HL-60 (cell line): ENCODE measurements around the gene AVPR2.
A peak's percentile ranks its signal among the peaks of the same experiment; 100 is the strongest.

ENCODE experiments used
- DNase-seq, 2 experiments: peaks; one replicate each; pipeline ENCODE4 v3.0.0-alpha.2; 2010 to 2020; ENCODE audit warnings: low read depth in 1 of 2, low spot score in 1 of 2
- H3K27ac ChIP-seq: fragments of 250-450 bp; sonication (Bioruptor Pico); replicated peaks from 2 replicates; pipeline ENCODE4 v1.5.1; 2020; ENCODE audit warnings: mild to moderate bottlenecking, moderate library complexity
- H3K27me3 ChIP-seq: fragments of 250-450 bp; sonication (Bioruptor Pico); 2 replicates; pipeline ENCODE4 v1.5.1; 2021; ENCODE audit warnings: mild to moderate bottlenecking, moderate library complexity; ENCODE audit not compliant: insufficient read depth, poor library complexity, severe bottlenecking
- H3K4me3 ChIP-seq: replicated peaks from 2 replicates; pipeline ENCODE4 v1.5.1; 2011; ENCODE audit warnings: mild to moderate bottlenecking, control low read depth, low read length; ENCODE audit not compliant: insufficient read depth
- CTCF ChIP-seq: IDR thresholded peaks from one replicate; pipeline ENCODE4 v1.5.1; 2011; ENCODE audit warnings: low read length, control low read depth, inconsistent platforms; ENCODE audit not compliant: insufficient read depth
- GABPA ChIP-seq: IDR thresholded peaks from 2 replicates; pipeline ENCODE4 v1.6.1; 2012; ENCODE audit warnings: low read depth
- POLR2AphosphoS5 ChIP-seq: IDR thresholded peaks from 2 replicates; pipeline ENCODE4 v1.6.1; 2012; ENCODE audit warnings: low read depth
- REST ChIP-seq: IDR thresholded peaks from 2 replicates; pipeline ENCODE4 v1.6.1; 2012; ENCODE audit warnings: low read depth; ENCODE audit not compliant: insufficient replicate concordance
- SPI1 ChIP-seq: IDR thresholded peaks from 2 replicates; pipeline ENCODE4 v1.6.1; 2012; ENCODE audit warnings: low read depth, mild to moderate bottlenecking, borderline replicate concordance

Gene AVPR2

DNA sequence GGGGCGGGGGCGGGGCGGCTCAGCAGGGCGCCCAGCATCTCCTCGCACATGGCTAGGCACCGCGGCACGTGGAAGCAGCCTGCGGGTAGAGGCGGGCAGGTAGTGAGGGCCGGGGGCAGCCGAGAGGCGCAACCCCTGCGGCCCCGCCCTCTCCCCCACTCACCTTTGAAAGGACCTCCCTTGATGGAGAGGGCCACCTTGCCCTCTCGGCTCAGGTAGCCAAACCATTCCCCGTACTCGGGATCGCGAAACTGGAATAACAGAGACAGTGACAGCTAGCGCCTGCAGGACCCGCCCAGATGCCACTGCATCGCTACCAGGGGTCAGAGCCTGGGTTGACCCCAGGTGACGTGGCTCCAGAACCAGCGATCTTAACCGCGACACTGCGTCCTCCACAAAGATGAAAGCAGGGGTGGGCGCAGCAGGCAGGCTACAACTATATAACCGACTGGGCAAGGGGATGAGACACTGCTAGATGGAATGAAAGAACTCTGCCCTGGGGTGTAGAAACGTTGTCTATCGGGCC lies 30.9 kb downstream of the AVPR2 start:
- TF ChIP-seq REST (no peak), POLR2AphosphoS5 (no peak), SPI1 (no peak), GABPA (no peak), CTCF (no peak)
- Histone ChIP-seq H3K4me3 (peak overlapping the region; percentile 44), H3K27me3 (no peaks in the 10 kb centered on the region), H3K27ac (peak overlapping the region; percentile 67)
- no peak for DNase-seq

GRCh38 chrX:153937056-153937455 lies 32.6 kb downstream of the AVPR2 start:
- no peak overlapping the region for H3K27ac ChIP-seq

More at GRCh38 chrX:153937056-153937455, 32.6 kb downstream of the AVPR2 start:
- no peak for DNase-seq
- H3K4me3 ChIP-seq: no peak overlapping the region
- TF ChIP-seq GABPA (no peak), SPI1 (no peak), REST (no peak), POLR2AphosphoS5 (no peak), CTCF (no peak)
- H3K27me3 ChIP-seq: no peaks in the 10 kb centered on the region
